CD4-positive, alpha-beta memory T cell (primary cell): ENCODE data around the gene DHRS12. TPM values are rescaled to one million over a fixed set of nuclear protein-coding genes. Genes with fewer than 3 reads are reported as not detected.
A peak's percentile ranks its signal among the peaks of the same experiment; 100 is the strongest.

Source experiments
- CTCF ChIA-PET: fragments of 350-600 bp; sonication (Branson Sonifier 250); formaldehyde crosslinking; loops from one replicate; lab custom pipeline; 2021; ENCODE audit warnings: inconsistent platforms; ENCODE audit not compliant: partially characterized antibody; lab: Charles Lee
- POLR2A ChIA-PET: fragments of 350-600 bp; sonication (Branson Sonifier 250); formaldehyde crosslinking; loops from one replicate; lab custom pipeline; 2021; ENCODE audit not compliant: partially characterized antibody; lab: Charles Lee
- DNase-seq, 5 donors: peaks; one replicate each; pipeline versions ENCODE4 v3.0.0 to v3.0.0-alpha.2; 2020 to 2022; ENCODE audit warnings: mixed read lengths in 1 of 5
- H3K27ac ChIP-seq: one replicate; pipeline ENCODE4 v1.7.0; 2013; ENCODE audit warnings: low read depth, low read length
- H3K27me3 ChIP-seq: 2 replicates; pipeline ENCODE4 v1.7.0; 2013; ENCODE audit warnings: mild to moderate bottlenecking, low read length, moderate library complexity; ENCODE audit not compliant: insufficient read depth
- H3K36me3 ChIP-seq: 2 replicates; pipeline ENCODE4 v1.7.0; 2013; ENCODE audit warnings: mild to moderate bottlenecking, low read length, moderate library complexity; ENCODE audit not compliant: insufficient read depth
- H3K4me1 ChIP-seq: 2 replicates; pipeline ENCODE4 v1.7.0; 2013; ENCODE audit warnings: mild to moderate bottlenecking, low read length, moderate library complexity; ENCODE audit not compliant: insufficient read depth
- H3K4me3 ChIP-seq, 2 donors: one replicate each; pipeline ENCODE4 v1.7.0; 2013; ENCODE audit warnings: low read length in 2 of 2, mild to moderate bottlenecking in 1 of 2
- H3K9me3 ChIP-seq, 2 donors: one replicate each; pipeline ENCODE4 v1.7.0; 2013; ENCODE audit warnings: low read length in 2 of 2, control low read depth in 1 of 2; ENCODE audit not compliant: control insufficient read depth in 1 of 2
- H3K27ac Mint-ChIP-seq, 7 donors: one replicate each; pipeline ENCODE4 v1.8.0; 2020 to 2021; ENCODE audit warnings: mixed read lengths in 7 of 7, mild to moderate bottlenecking in 6 of 7, inconsistent platforms in 3 of 7, moderate library complexity in 3 of 7
- H3K27me3 Mint-ChIP-seq, 2 donors: one replicate each; pipeline ENCODE4 v1.8.0; 2020 to 2021; ENCODE audit warnings: mixed read lengths in 2 of 2
- H3K36me3 Mint-ChIP-seq, 2 donors: one replicate each; pipeline ENCODE4 v1.8.0; 2020 to 2021; ENCODE audit warnings: mixed read lengths in 2 of 2, inconsistent platforms in 1 of 2, mild to moderate bottlenecking in 1 of 2
- H3K4me1 Mint-ChIP-seq, 4 donors: one replicate each; pipeline ENCODE4 v1.8.0; 2020 to 2021; ENCODE audit warnings: mixed read lengths in 4 of 4, mild to moderate bottlenecking in 1 of 4
- H3K4me3 Mint-ChIP-seq, 8 donors: one replicate each; pipeline ENCODE4 v1.8.0; 2020 to 2021; ENCODE audit warnings: mixed read lengths in 8 of 8, mild to moderate bottlenecking in 7 of 8, moderate library complexity in 6 of 8, inconsistent platforms in 3 of 8
- H3K9me3 Mint-ChIP-seq, 8 donors: one replicate each; pipeline ENCODE4 v1.8.0; 2020 to 2021; ENCODE audit warnings: mixed read lengths in 8 of 8, mild to moderate bottlenecking in 5 of 8, inconsistent platforms in 3 of 8, moderate library complexity in 1 of 8
- intact Hi-C: fragments of 100-400 bp; cut with micrococcal nuclease; formaldehyde crosslinking; loops from one replicate; pipeline ENCODE4 v1.15.1; 2023
- polyA plus RNA-seq, 2 donors: library from polyadenylated mRNA; unstranded; fragments of 300-500 nt; fragmentation: Illumina TruSeq; gene quantifications; one replicate each; pipeline ENCODE4 v1.2.3, GENCODE V29; 2021
- total RNA-seq, 2 experiments: library from RNA; stranded (reverse); gene quantifications; one replicate each; pipeline ENCODE4 v1.2.3, GENCODE V29; 2021

DHRS12 gene
- total RNA-seq, result 10 to 100 TPM; 23.6 to 24.3 TPM
- polyA plus RNA-seq, result 10 to 100 TPM; 37.1 to 38.9 TPM

- H3K27me3 Mint-ChIP-seq, result no peaks in the 10 kb centered on the region
- ChIA-PET CTCF (interaction anchor here (0.9 to 8.2 kb wide), 5 partner anchors 10 to 354 kb away, joined by 3 to 67 read pairs (median 4); no protein-coding TSS in a partner anchor), POLR2A (interaction anchor here (0.7 to 14.5 kb wide), 16 partner anchors 9 to 360 kb away, joined by 3 to 288 read pairs (median 5); partner anchors contain the start of gene INTS6)
- no peaks in the 10 kb centered on the region for H3K36me3 ChIP-seq
- peak within 1 kb of the TSS; percentile 91 to 98 (median 96) for H3K4me3 Mint-ChIP-seq
- H3K27ac ChIP-seq, result peak within 1 kb of the TSS; percentile 96
- H3K4me1 Mint-ChIP-seq, result peaks cover 34 to 59% (median 47%) of the 10 kb centered on the region in 4 donors
- no peaks in the 10 kb centered on the region for H3K27me3 ChIP-seq
- H3K36me3 Mint-ChIP-seq, result peaks cover 3 to 29% of the 10 kb centered on the region in 2 donors
- H3K4me3 ChIP-seq, result peak within 1 kb of the TSS; percentile 76 to 88
- H3K9me3 ChIP-seq, result no peaks in the 10 kb centered on the region
- H3K4me1 ChIP-seq, result peaks cover 45% of the 10 kb centered on the region
- H3K27ac Mint-ChIP-seq, result peak within 1 kb of the TSS; percentile 98 to 100 (median 100)
- peaks cover 0 to 7% (median 0%) of the 10 kb centered on the region in 8 donors for H3K9me3 Mint-ChIP-seq
- intact Hi-C loops, result loop anchor here (1.0 to 2.0 kb wide), 10 partner anchors 12 to 849 kb away; partner anchors contain the start of genes ALG11, CKAP2, INTS6 and SUGT1
- peak; percentile 92 to 96 (median 95) for DNase-seq
Observed at GRCh38 chr13:51803422-51804294, at the start of gene DHRS12. TSS of gene DHRS12 (minus strand) at chr13:51804163. CDS start at chr13:51799659, 4,504 bp downstream.

- ChIA-PET CTCF (interaction anchor here (0.7 to 7.8 kb wide), 11 partner anchors 8 to 100 kb away, joined by 3 to 71 read pairs (median 4); no protein-coding TSS in a partner anchor), POLR2A (no interaction called here)
- peak in 2 of 5 donors; percentile 11 to 15 for DNase-seq
- Mint-ChIP-seq H3K27me3 (peaks cover 11 to 12% of the 10 kb centered on the region in 2 donors), H3K27ac (no peak overlapping the region), H3K4me1 (peaks cover 4 to 9% (median 8%) of the 10 kb centered on the region in 4 donors), H3K9me3 (no peaks in the 10 kb centered on the region), H3K4me3 (no peak overlapping the region), H3K36me3 (no peaks in the 10 kb centered on the region)
- Histone ChIP-seq H3K27ac (no peak overlapping the region), H3K4me1 (no peaks in the 10 kb centered on the region), H3K4me3 (no peak overlapping the region), H3K9me3 (no peaks in the 10 kb centered on the region), H3K36me3 (no peaks in the 10 kb centered on the region), H3K27me3 (no peaks in the 10 kb centered on the region)
- intact Hi-C loops, result no loop called here
Observed at GRCh38 chr13:51849145-51850101, 45.5 kb upstream of the DHRS12 start.

GRCh38 chr13:51848674-51849073, 44.7 kb upstream of the DHRS12 start:
- Mint-ChIP-seq H3K4me3 (no peak overlapping the region), H3K9me3 (no peaks in the 10 kb centered on the region), H3K27me3 (peaks cover 6 to 9% of the 10 kb centered on the region in 2 donors), H3K4me1 (peaks cover 4 to 10% (median 8%) of the 10 kb centered on the region in 4 donors), H3K36me3 (no peaks in the 10 kb centered on the region), H3K27ac (peak overlapping the region in 1 of 7 donors; percentile 19)
- no peak overlapping the region for H3K27ac ChIP-seq
- no peak overlapping the region for H3K4me3 ChIP-seq
- H3K9me3 ChIP-seq, result no peaks in the 10 kb centered on the region
- ChIA-PET CTCF (interaction anchor here (0.7 to 7.8 kb wide), 6 partner anchors 14 to 48 kb away, joined by 3 to 71 read pairs (median 6); no protein-coding TSS in a partner anchor), POLR2A (no interaction called here)
- no peaks in the 10 kb centered on the region for H3K36me3 ChIP-seq
- no peaks in the 10 kb centered on the region for H3K27me3 ChIP-seq
- DNase-seq, result no peak
- no peaks in the 10 kb centered on the region for H3K4me1 ChIP-seq
- intact Hi-C loops, result no loop called here

- Histone ChIP-seq H3K9me3 (no peaks in the 10 kb centered on the region), H3K27ac (no peak overlapping the region), H3K4me3 (no peak overlapping the region), H3K36me3 (no peaks in the 10 kb centered on the region), H3K27me3 (no peaks in the 10 kb centered on the region), H3K4me1 (no peaks in the 10 kb centered on the region)
- H3K4me1 Mint-ChIP-seq, result peaks cover 4 to 10% (median 8%) of the 10 kb centered on the region in 4 donors
- intact Hi-C loops, result no loop called here
- POLR2A ChIA-PET, result no interaction called here
- H3K4me3 Mint-ChIP-seq, result no peak overlapping the region
- no peak for DNase-seq
- CTCF ChIA-PET, result interaction anchor here (1.3 to 7.8 kb wide), 5 partner anchors 9 to 355 kb away, joined by 3 to 71 read pairs (median 8); no protein-coding TSS in a partner anchor
- no peak overlapping the region for H3K27ac Mint-ChIP-seq
- no peaks in the 10 kb centered on the region for H3K9me3 Mint-ChIP-seq
- H3K36me3 Mint-ChIP-seq, result no peaks in the 10 kb centered on the region
- H3K27me3 Mint-ChIP-seq, result peaks cover 6 to 7% of the 10 kb centered on the region in 2 donors
Observed at GRCh38 chr13:51846756-51847155, 42.8 kb upstream of the DHRS12 start.

GRCh38 chr13:51845574-51846318, 41.8 kb upstream of the DHRS12 start:
- Mint-ChIP-seq H3K4me3 (no peak overlapping the region), H3K9me3 (no peaks in the 10 kb centered on the region), H3K4me1 (peaks cover 4 to 10% (median 8%) of the 10 kb centered on the region in 4 donors), H3K36me3 (no peaks in the 10 kb centered on the region), H3K27me3 (peaks cover 2 to 3% of the 10 kb centered on the region in 2 donors), H3K27ac (no peak overlapping the region)
- DNase-seq, result no peak
- ChIA-PET POLR2A (no interaction called here), CTCF (interaction anchor here (0.7 to 7.8 kb wide), 12 partner anchors 13 to 462 kb away, joined by 3 to 71 read pairs (median 4); no protein-coding TSS in a partner anchor)
- Histone ChIP-seq H3K4me3 (no peak overlapping the region), H3K36me3 (no peaks in the 10 kb centered on the region), H3K27ac (no peak overlapping the region), H3K9me3 (no peaks in the 10 kb centered on the region), H3K27me3 (no peaks in the 10 kb centered on the region), H3K4me1 (no peaks in the 10 kb centered on the region)
- intact Hi-C loops, result loop anchor here (1.0 to 2.0 kb wide), 2 partner anchors 282 to 355 kb away; no protein-coding TSS in a partner anchor
